IMR-90 (cell line): ENCODE data around the gene RAD51B. TPM values are rescaled to one million over a fixed set of nuclear protein-coding genes. Genes with fewer than 3 reads are reported as not detected.
A peak's percentile ranks its signal among the peaks of the same experiment; 100 is the strongest.

Experiments used
- ATAC-seq: fragments of 200-7000 bp; cut with Tn5 transposase; 2 replicates; pipeline ENCODE4 v1.9.1; 2020; ENCODE audit warnings: low read depth, mild to moderate bottlenecking, moderate library complexity
- BruUV-seq: library from RNA; stranded (reverse); fragments of 400-500 nt; replicated peaks from 2 replicates; lab custom pipeline; 2021; lab: Mats Ljungman, UMichigan
- CTCF ChIA-PET: fragments of 300-600 bp; formaldehyde crosslinking; extraction: SDS; loops from one replicate; lab custom pipeline; 2021; ENCODE audit warnings: antibody characterized with exemption; lab: Yijun Ruan, JAX
- POLR2A ChIA-PET: fragments of 300-600 bp; sonication (Branson Sonifier 250); formaldehyde crosslinking; loops from one replicate; lab custom pipeline; 2022; ENCODE audit warnings: antibody characterized with exemption; ENCODE audit not compliant: unreplicated experiment; lab: Charles Lee
- DNase-seq: peaks from one replicate; pipeline ENCODE4 v3.0.0; 2013
- H2AFZ ChIP-seq: replicated peaks from 2 replicates; pipeline ENCODE3; 2013; ENCODE audit warnings: low read length, mild to moderate bottlenecking; ENCODE audit not compliant: poor library complexity
- H2AK5ac ChIP-seq: 2 replicates; pipeline ENCODE4 v1.6.1; 2013; ENCODE audit warnings: low read depth, low read length, inconsistent platforms
- H2AK9ac ChIP-seq: replicated peaks from 2 replicates; pipeline ENCODE3; 2013; ENCODE audit warnings: mild to moderate bottlenecking, low read depth, low read length, moderate library complexity; ENCODE audit not compliant: poor library complexity
- H2BK120ac ChIP-seq: 2 replicates; pipeline ENCODE4 v1.6.1; 2013; ENCODE audit warnings: low read depth, low read length, inconsistent platforms
- H2BK15ac ChIP-seq: 3 replicates; pipeline ENCODE4 v1.6.1; 2013; ENCODE audit warnings: low read depth, low read length, inconsistent platforms
- H2BK20ac ChIP-seq: 2 replicates; pipeline ENCODE4 v1.6.1; 2013; ENCODE audit warnings: low read depth, mild to moderate bottlenecking, inconsistent platforms, low read length, moderate library complexity
- H2BK5ac ChIP-seq: 2 replicates; pipeline ENCODE4 v1.6.1; 2013; ENCODE audit warnings: mild to moderate bottlenecking, low read depth, low read length, inconsistent platforms; ENCODE audit not compliant: poor library complexity, severe bottlenecking
- H3K14ac ChIP-seq: replicated peaks from 2 replicates; pipeline ENCODE4 v1.6.1; 2013; ENCODE audit warnings: low read depth, low read length, inconsistent platforms
- H3K18ac ChIP-seq: 2 replicates; pipeline ENCODE4 v1.6.1; 2013; ENCODE audit warnings: low read depth, low read length, control low read depth
- H3K23ac ChIP-seq: 2 replicates; pipeline ENCODE4 v1.6.1; 2013; ENCODE audit warnings: low read depth, low read length, inconsistent platforms
- H3K27ac ChIP-seq: 2 replicates; pipeline ENCODE4 v1.5.1; 2013; ENCODE audit warnings: mild to moderate bottlenecking, control low read depth, low read length; ENCODE audit not compliant: insufficient read depth
- H3K27me3 ChIP-seq: 2 replicates; pipeline ENCODE4 v1.6.1; 2013; ENCODE audit warnings: low read length; ENCODE audit not compliant: control insufficient read depth, insufficient read depth
- H3K36me3 ChIP-seq: 2 replicates; pipeline ENCODE4 v1.6.1; 2013; ENCODE audit warnings: low read length, mixed read lengths; ENCODE audit not compliant: control insufficient read depth, insufficient read depth
- H3K4ac ChIP-seq: 2 replicates; pipeline ENCODE4 v1.6.1; 2013; ENCODE audit warnings: low read depth, low read length, inconsistent platforms
- H3K4me1 ChIP-seq: 2 replicates; pipeline ENCODE4 v1.6.1; 2013; ENCODE audit warnings: low read length, mixed read lengths; ENCODE audit not compliant: control insufficient read depth, insufficient read depth
- H3K4me2 ChIP-seq: 2 replicates; pipeline ENCODE4 v1.6.1; 2013; ENCODE audit warnings: low read depth, mild to moderate bottlenecking, control low read depth, low read length, moderate library complexity
- H3K4me3 ChIP-seq: 2 replicates; pipeline ENCODE4 v1.5.1; 2013; ENCODE audit warnings: low read depth, mild to moderate bottlenecking, control low read depth, low read length, moderate library complexity; ENCODE audit not compliant: insufficient read depth
- H3K56ac ChIP-seq: 2 replicates; pipeline ENCODE4 v1.6.1; 2013; ENCODE audit warnings: low read length, inconsistent platforms; ENCODE audit not compliant: insufficient read depth; ENCODE audit errors: extremely low read depth
- H3K79me1 ChIP-seq, 2 experiments: 2 replicates each; pipeline ENCODE4 v1.6.1; 2013; ENCODE audit warnings: low read length in 2 of 2, inconsistent platforms in 1 of 2, low read depth in 1 of 2
- H3K9ac ChIP-seq: 2 replicates; pipeline ENCODE4 v1.6.1; 2013; ENCODE audit warnings: low read depth, low read length, control low read depth
- H3K9me1 ChIP-seq: 2 replicates; pipeline ENCODE4 v1.6.1; 2013; ENCODE audit warnings: low read length, inconsistent platforms; ENCODE audit not compliant: insufficient read depth
- H3K9me3 ChIP-seq: 2 replicates; pipeline ENCODE4 v1.6.1; 2013; ENCODE audit warnings: low read length; ENCODE audit not compliant: control insufficient read depth, insufficient read depth
- H4K20me1 ChIP-seq: 2 replicates; pipeline ENCODE4 v1.6.1; 2013; ENCODE audit warnings: low read length, inconsistent platforms; ENCODE audit not compliant: insufficient read depth
- H4K5ac ChIP-seq: 2 replicates; pipeline ENCODE4 v1.6.1; 2013; ENCODE audit warnings: mild to moderate bottlenecking, low read depth, low read length, control low read depth
- H4K8ac ChIP-seq, 2 experiments: 2 replicates each; pipeline ENCODE4 v1.6.1; 2013; ENCODE audit warnings: low read depth in 2 of 2, low read length in 2 of 2, control low read depth in 1 of 2, inconsistent platforms in 1 of 2
- H4K91ac ChIP-seq: 2 replicates; pipeline ENCODE4 v1.6.1; 2013; ENCODE audit warnings: low read depth, low read length, inconsistent platforms; ENCODE audit not compliant: insufficient read depth
- BHLHE40 ChIP-seq: fragments of 150-350 bp; IDR thresholded peaks from 2 replicates; pipeline ENCODE4 v1.6.1; 2016; ENCODE audit warnings: mild to moderate bottlenecking, low read depth, low read length
- MAFK ChIP-seq: IDR thresholded peaks from 2 replicates; pipeline ENCODE4 v1.6.1; 2012; ENCODE audit warnings: low read depth, low read length, improper control_type of control experiment
- MXI1 ChIP-seq: IDR thresholded peaks from 2 replicates; pipeline ENCODE4 v1.6.1; 2012; ENCODE audit warnings: low read depth, mild to moderate bottlenecking, low read length, moderate library complexity, borderline replicate concordance
- RCOR1 ChIP-seq: IDR thresholded peaks from 2 replicates; pipeline ENCODE4 v1.6.1; 2012; ENCODE audit warnings: mild to moderate bottlenecking, low read length, improper control_type of control experiment; ENCODE audit not compliant: insufficient replicate concordance
- WGBS, 2 experiments: methylation state at CpG; one replicate each; pipeline versions ENCODE4 v1.1.5 to v1.1.7; 2013; ENCODE audit warnings: missing lambda C conversion rate in 2 of 2; ENCODE audit not compliant: insufficient read length in 1 of 2; ENCODE audit errors: extremely low coverage in 2 of 2; 5-methylcytosine and 5-hydroxymethylcytosine counted together
- dilution Hi-C: fragments of 300-500 bp; cut with HindIII; formaldehyde crosslinking; loops from one replicate; pipeline ENCODE4 v1.14.3; 2018; ENCODE audit warnings: low sequenced_read_pairs; ENCODE audit not compliant: unreplicated experiment
- in situ Hi-C: fragments of 300-500 bp; cut with MboI; formaldehyde crosslinking; loops from 3 replicates; pipeline ENCODE4 v1.14.3; 2019; ENCODE audit warnings: low sequenced_read_pairs, inconsistent platforms, mixed read lengths
- intact Hi-C: fragments of 100-400 bp; cut with micrococcal nuclease; formaldehyde crosslinking; loops from 2 replicates; pipeline ENCODE4 v1.10.0; 2022
- polyA plus RNA-seq, 3 experiments: library from polyadenylated mRNA; depleted of rRNA; stranded (reverse); fragments of >200 nt; gene quantifications; 2 replicates each; pipeline ENCODE4 v1.2.3, GENCODE V29; 2012; ENCODE audit warnings: low replicate concordance in 1 of 3
- total RNA-seq: library from RNA; depleted of rRNA; stranded (reverse); fragments of >200 nt; gene quantifications from 2 replicates; pipeline ENCODE4 v1.2.3, GENCODE V29; 2012
- TF ChIP-seq, protein P1 (sequence below): fragments of 150-350 bp; IDR thresholded peaks from 2 replicates; pipeline ENCODE4 v1.6.1; 2016; ENCODE audit warnings: low read depth, mild to moderate bottlenecking, low read length, moderate library complexity, borderline replicate concordance
- TF ChIP-seq, protein P2 (sequence below): conservative IDR thresholded peaks from 2 replicates; pipeline ENCODE4 v1.5.1; 2012; ENCODE audit warnings: mild to moderate bottlenecking, low read depth, low read length, improper control_type of control experiment

RAD51B gene
- total and polyA plus RNA-seq, 2 of the 4 experiments (the other 2 are of a cell fraction), result 5.1 to 18.8 TPM

DNA sequence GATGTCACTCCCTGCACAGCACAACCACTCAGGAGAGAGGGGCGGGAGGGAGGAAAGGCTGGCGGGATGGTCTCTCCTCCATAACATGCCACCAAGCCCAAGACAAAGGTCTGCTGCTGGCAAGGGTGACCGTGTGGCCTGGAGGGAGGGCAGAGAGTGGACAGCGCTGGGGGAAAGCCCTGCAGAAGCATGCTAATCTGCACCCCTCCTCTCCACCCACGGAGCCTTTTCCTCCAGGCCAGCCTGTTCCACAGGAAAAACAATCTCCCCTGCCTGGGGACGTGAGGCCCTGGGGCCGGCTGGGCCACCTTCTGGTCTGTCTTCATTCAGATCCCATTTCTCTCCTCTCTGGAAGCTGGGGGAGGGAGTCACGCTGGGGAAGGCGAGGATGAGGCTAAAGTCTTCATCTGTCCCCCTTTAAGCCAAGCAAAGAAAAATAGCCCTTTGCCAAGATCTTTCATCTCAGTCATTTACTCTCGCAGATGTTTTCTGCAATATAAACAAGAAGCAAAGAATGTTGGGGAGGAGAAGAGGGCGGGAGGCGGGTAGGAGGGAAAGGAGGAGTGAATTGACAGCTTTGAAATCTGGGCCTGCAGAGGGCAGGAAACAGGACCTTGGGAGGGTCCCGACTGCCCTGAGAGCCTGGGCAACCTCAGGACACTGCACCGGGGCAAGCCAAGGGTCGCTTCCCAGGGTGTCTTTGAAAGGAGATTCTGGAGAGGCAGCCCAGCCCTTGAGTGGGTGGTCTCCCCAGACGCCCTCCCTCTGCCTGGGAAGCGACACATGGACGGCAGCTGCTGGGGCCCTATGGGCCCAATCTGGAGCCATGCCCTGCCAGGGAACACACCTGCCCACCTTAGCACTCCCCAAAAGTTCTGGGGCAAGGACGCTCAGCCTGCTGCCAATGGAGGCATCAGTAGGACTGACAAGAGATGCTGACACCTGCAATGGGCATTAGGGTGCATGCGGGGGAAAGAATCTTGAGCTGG lies 839.7 kb downstream of the RAD51B start:
- DNase-seq, result peak; percentile 61
- Histone ChIP-seq H3K14ac (peak overlapping the region; percentile 85), H2BK20ac (peak overlapping the region; percentile 83), H4K5ac (peak overlapping the region; percentile 58), H3K9me3 (no peaks in the 10 kb centered on the region), H2AFZ (peak overlapping the region; percentile 82), H4K91ac (peak overlapping the region; percentile 61), H3K27ac (peak overlapping the region; percentile 65), H4K20me1 (no peaks in the 10 kb centered on the region), H3K4ac (peak overlapping the region; percentile 87), H2BK5ac (peak overlapping the region; percentile 62), H2BK120ac (peak overlapping the region; percentile 84), H3K4me3 (no peak overlapping the region), H2AK5ac (peak overlapping the region; percentile 94), H3K9me1 (peaks cover 23% of the 10 kb centered on the region), H2BK15ac (peak overlapping the region; percentile 60; the same call in 1 of the 3 replicates), H4K8ac (peak overlapping the region; percentile 5 to 84; a peak in 3 of 4 replicates), H2AK9ac (peak overlapping the region; percentile 56), H3K9ac (no peak overlapping the region), H3K4me1 (peaks cover 27% of the 10 kb centered on the region), H3K18ac (peak overlapping the region; percentile 8), H3K4me2 (peak overlapping the region; percentile 17), H3K27me3 (no peaks in the 10 kb centered on the region), H3K79me1 (no peaks in the 10 kb centered on the region), H3K36me3 (no peaks in the 10 kb centered on the region), H3K56ac (no peak overlapping the region), H3K23ac (peak overlapping the region; percentile 78)
- 17% methylated on average over 4 of the region's 20 CpGs; no CpG with 5 or more reads in 1 of the 2 experiments for WGBS, 2 experiments
- no TSS peak for BruUV-seq
- in situ Hi-C loops (no loop called here), dilution Hi-C loops (no loop called here), intact Hi-C loops (loop anchor here (10.0 kb wide), 2 partner anchors 114 to 264 kb away; no protein-coding TSS in a partner anchor)
- TF ChIP-seq, protein P1, sequence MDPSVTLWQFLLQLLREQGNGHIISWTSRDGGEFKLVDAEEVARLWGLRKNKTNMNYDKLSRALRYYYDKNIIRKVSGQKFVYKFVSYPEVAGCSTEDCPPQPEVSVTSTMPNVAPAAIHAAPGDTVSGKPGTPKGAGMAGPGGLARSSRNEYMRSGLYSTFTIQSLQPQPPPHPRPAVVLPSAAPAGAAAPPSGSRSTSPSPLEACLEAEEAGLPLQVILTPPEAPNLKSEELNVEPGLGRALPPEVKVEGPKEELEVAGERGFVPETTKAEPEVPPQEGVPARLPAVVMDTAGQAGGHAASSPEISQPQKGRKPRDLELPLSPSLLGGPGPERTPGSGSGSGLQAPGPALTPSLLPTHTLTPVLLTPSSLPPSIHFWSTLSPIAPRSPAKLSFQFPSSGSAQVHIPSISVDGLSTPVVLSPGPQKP, result no peak
- TF ChIP-seq RCOR1 (no peak), MXI1 (no peak), BHLHE40 (no peak), MAFK (no peak)
- TF ChIP-seq, protein P2, sequence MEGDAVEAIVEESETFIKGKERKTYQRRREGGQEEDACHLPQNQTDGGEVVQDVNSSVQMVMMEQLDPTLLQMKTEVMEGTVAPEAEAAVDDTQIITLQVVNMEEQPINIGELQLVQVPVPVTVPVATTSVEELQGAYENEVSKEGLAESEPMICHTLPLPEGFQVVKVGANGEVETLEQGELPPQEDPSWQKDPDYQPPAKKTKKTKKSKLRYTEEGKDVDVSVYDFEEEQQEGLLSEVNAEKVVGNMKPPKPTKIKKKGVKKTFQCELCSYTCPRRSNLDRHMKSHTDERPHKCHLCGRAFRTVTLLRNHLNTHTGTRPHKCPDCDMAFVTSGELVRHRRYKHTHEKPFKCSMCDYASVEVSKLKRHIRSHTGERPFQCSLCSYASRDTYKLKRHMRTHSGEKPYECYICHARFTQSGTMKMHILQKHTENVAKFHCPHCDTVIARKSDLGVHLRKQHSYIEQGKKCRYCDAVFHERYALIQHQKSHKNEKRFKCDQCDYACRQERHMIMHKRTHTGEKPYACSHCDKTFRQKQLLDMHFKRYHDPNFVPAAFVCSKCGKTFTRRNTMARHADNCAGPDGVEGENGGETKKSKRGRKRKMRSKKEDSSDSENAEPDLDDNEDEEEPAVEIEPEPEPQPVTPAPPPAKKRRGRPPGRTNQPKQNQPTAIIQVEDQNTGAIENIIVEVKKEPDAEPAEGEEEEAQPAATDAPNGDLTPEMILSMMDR, result 0 out of 2 replicates have a peak, but pooled peaks have one; percentile 5
- ChIA-PET CTCF (interaction anchor here (0.6 to 1.3 kb wide), 3 partner anchors 24 to 140 kb away, joined by 3 read pairs; no protein-coding TSS in a partner anchor), POLR2A (no interaction called here)
- peak; percentile 58 for ATAC-seq
